ENCODE results near the gene NT5DC3. TPM values are rescaled to one million over a fixed set of nuclear protein-coding genes. Genes with fewer than 3 reads are reported as not detected.

Gene NT5DC3
- total RNA-seq, 3 donors from 2014 or later (not counting 1 experiment from before 2014, with no cell fraction given): 1.1 to 2.1 (median 1.4) TPM

GRCh38 chr12:103758310-103759089 is 82.5 kb downstream of the NT5DC3 start:
- H3K4me3 Mint-ChIP-seq: no peak overlapping the region
- no peak for DNase-seq
- H3K27ac Mint-ChIP-seq: no peak overlapping the region
- TF ChIP-seq CTCF (IDR thresholded peaks at IDR 0.05): no peak
- H3K27me3 Mint-ChIP-seq (ENCODE audit: low read depth in 2 of 2): no peaks in the 10 kb centered on the region
- H3K27ac ChIP-seq (ENCODE audit: low read length): no peak overlapping the region
- H3K9me3 ChIP-seq (ENCODE audit: control insufficient read depth, insufficient read depth, low read length): no peaks in the 10 kb centered on the region
- H3K36me3 Mint-ChIP-seq: no peaks in the 10 kb centered on the region
- no peak overlapping the region for H3K4me3 ChIP-seq (ENCODE audit: low read length)
- 92% methylated on average over 10 of the region's 10 CpGs for WGBS (ENCODE audit: insufficient coverage)
- ATAC-seq: no peak
- no peaks in the 10 kb centered on the region for H3K27me3 ChIP-seq (ENCODE audit: control insufficient read depth, insufficient read depth, low read length)
- no peaks in the 10 kb centered on the region for H3K36me3 ChIP-seq (ENCODE audit: control insufficient read depth, insufficient read depth, low read length)
- no peaks in the 10 kb centered on the region for H3K9me3 Mint-ChIP-seq
- intact Hi-C loops (cut with micrococcal nuclease): no loop called here
- no peaks in the 10 kb centered on the region for H3K4me1 Mint-ChIP-seq
- H3K4me1 ChIP-seq (ENCODE audit: control insufficient read depth, insufficient read depth, low read length): no peaks in the 10 kb centered on the region

GRCh38 chr12:103757248-103757647 is 83.8 kb downstream of the NT5DC3 start:
- Mint-ChIP-seq H3K4me3 (no peak overlapping the region), H3K27me3 (ENCODE audit: low read depth in 2 of 2) (peaks cover 3 to 4% of the 10 kb centered on the region in 2 donors), H3K4me1 (no peaks in the 10 kb centered on the region), H3K36me3 (no peaks in the 10 kb centered on the region), H3K27ac (no peak overlapping the region), H3K9me3 (no peaks in the 10 kb centered on the region)
- DNase-seq: no peak
- H3K4me3 ChIP-seq (ENCODE audit: low read length): no peak overlapping the region
- no peak for ATAC-seq
- no peaks in the 10 kb centered on the region for H3K9me3 ChIP-seq (ENCODE audit: control insufficient read depth, insufficient read depth, low read length)
- no peak overlapping the region for H3K27ac ChIP-seq (ENCODE audit: low read length)
- no peaks in the 10 kb centered on the region for H3K36me3 ChIP-seq (ENCODE audit: control insufficient read depth, insufficient read depth, low read length)
- no peaks in the 10 kb centered on the region for H3K4me1 ChIP-seq (ENCODE audit: control insufficient read depth, insufficient read depth, low read length)
- H3K27me3 ChIP-seq (ENCODE audit: control insufficient read depth, insufficient read depth, low read length): no peaks in the 10 kb centered on the region
- intact Hi-C loops (cut with micrococcal nuclease): no loop called here
- 94% methylated on average over 1 of the region's 1 CpG for WGBS (ENCODE audit: insufficient coverage)
- TF ChIP-seq CTCF (IDR thresholded peaks at IDR 0.05): no peak

- TF ChIP-seq CTCF (IDR thresholded peaks at IDR 0.05): no peak
- WGBS (ENCODE audit: insufficient coverage): 89% methylated on average over 5 of the region's 5 CpGs
- no peak overlapping the region for H3K4me3 ChIP-seq (ENCODE audit: low read length)
- Mint-ChIP-seq H3K27me3 (ENCODE audit: low read depth in 2 of 2) (peaks cover 4 to 5% of the 10 kb centered on the region in 2 donors), H3K36me3 (no peaks in the 10 kb centered on the region), H3K9me3 (no peaks in the 10 kb centered on the region), H3K4me1 (no peaks in the 10 kb centered on the region), H3K27ac (no peak overlapping the region), H3K4me3 (no peak overlapping the region)
- H3K27me3 ChIP-seq (ENCODE audit: control insufficient read depth, insufficient read depth, low read length): no peaks in the 10 kb centered on the region
- no peaks in the 10 kb centered on the region for H3K4me1 ChIP-seq (ENCODE audit: control insufficient read depth, insufficient read depth, low read length)
- DNase-seq (no peak), ATAC-seq (no peak)
- intact Hi-C loops (cut with micrococcal nuclease): no loop called here
- H3K9me3 ChIP-seq (ENCODE audit: control insufficient read depth, insufficient read depth, low read length): no peaks in the 10 kb centered on the region
- H3K36me3 ChIP-seq (ENCODE audit: control insufficient read depth, insufficient read depth, low read length): no peaks in the 10 kb centered on the region
- no peak overlapping the region for H3K27ac ChIP-seq (ENCODE audit: low read length)
These were observed 84.6 kb downstream of the NT5DC3 start for GRCh38 chr12:103756443-103756842.

DNA sequence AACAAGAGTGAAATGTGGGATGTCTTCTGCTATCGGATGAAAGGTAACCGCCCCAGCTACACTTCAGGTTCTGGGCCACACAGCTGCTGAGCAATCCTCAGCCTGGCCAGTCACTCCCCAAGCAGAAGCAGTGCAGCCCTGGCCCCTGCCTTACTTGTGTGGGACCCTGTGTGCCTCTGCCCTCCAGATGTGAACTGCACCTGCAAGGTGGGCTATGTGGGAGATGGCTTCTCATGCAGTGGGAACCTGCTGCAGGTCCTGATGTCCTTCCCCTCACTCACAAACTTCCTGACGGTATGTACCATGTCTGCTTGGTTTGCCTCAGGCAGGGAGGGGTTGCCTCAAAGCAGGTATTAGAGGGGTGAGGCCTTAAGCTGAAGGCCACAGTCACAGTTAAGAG is 85.6 kb downstream of the NT5DC3 start:
- no peak overlapping the region for H3K27ac ChIP-seq (ENCODE audit: low read length)
- no peaks in the 10 kb centered on the region for H3K4me1 ChIP-seq (ENCODE audit: control insufficient read depth, insufficient read depth, low read length)
- no peaks in the 10 kb centered on the region for H3K36me3 ChIP-seq (ENCODE audit: control insufficient read depth, insufficient read depth, low read length)
- H3K9me3 Mint-ChIP-seq: no peaks in the 10 kb centered on the region
- no peak for TF ChIP-seq CTCF (IDR thresholded peaks at IDR 0.05)
- ATAC-seq (no peak), DNase-seq (no peak)
- H3K4me3 ChIP-seq (ENCODE audit: low read length): no peak overlapping the region
- no peaks in the 10 kb centered on the region for H3K4me1 Mint-ChIP-seq
- 64% methylated on average over 3 of the region's 3 CpGs for WGBS (ENCODE audit: insufficient coverage)
- peaks cover 10 to 12% of the 10 kb centered on the region in 2 donors for H3K27me3 Mint-ChIP-seq (ENCODE audit: low read depth in 2 of 2)
- intact Hi-C loops (cut with micrococcal nuclease): no loop called here
- no peak overlapping the region for H3K4me3 Mint-ChIP-seq
- H3K27ac Mint-ChIP-seq: no peak overlapping the region
- H3K9me3 ChIP-seq (ENCODE audit: control insufficient read depth, insufficient read depth, low read length): no peaks in the 10 kb centered on the region
- no peaks in the 10 kb centered on the region for H3K27me3 ChIP-seq (ENCODE audit: control insufficient read depth, insufficient read depth, low read length)
- H3K36me3 Mint-ChIP-seq: no peaks in the 10 kb centered on the region
